Stimulated activated CD4-positive, alpha-beta T cell treated with anti-CD3 and anti-CD28 coated beads, Interleukin-2, amount 100 ng/mL, for 24 hours (primary cell): Measurements from ENCODE around the gene IL24.
"Not testable (repeated sequence)": the region's sequence is repeated elsewhere in the genome, so short reads cannot be mapped to it uniquely, and the experiment has no call there.

Experiments
- DNase-seq, 2 donors: peaks; one replicate each; pipeline ENCODE4 v3.0.0-alpha.2; 2020

The IL24 gene, protein sequence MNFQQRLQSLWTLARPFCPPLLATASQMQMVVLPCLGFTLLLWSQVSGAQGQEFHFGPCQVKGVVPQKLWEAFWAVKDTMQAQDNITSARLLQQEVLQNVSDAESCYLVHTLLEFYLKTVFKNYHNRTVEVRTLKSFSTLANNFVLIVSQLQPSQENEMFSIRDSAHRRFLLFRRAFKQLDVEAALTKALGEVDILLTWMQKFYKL

DNA sequence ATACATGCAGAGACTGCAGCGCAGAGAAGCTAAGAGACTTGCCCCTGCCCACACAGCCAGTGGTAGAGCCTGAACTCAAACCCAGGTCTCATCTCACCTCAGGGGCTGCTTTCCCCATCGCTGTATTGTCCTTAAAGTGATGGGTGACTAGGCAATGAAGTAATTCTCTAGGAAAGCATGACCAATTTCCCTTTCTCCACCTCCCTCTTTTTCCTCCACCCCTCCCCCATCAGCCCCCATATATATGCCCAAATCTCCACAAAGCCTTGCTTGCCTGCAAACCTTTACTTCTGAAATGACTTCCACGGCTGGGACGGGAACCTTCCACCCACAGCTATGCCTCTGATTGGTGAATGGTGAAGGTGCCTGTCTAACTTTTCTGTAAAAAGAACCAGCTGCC lies at the start of gene IL24:
IL24 (plus strand) TSS at position 269 of the 400 bp plus-strand sequence. CDS start 390 bp downstream, outside the sequence.
- DNase-seq, result peak; percentile 72 to 73

DNA sequence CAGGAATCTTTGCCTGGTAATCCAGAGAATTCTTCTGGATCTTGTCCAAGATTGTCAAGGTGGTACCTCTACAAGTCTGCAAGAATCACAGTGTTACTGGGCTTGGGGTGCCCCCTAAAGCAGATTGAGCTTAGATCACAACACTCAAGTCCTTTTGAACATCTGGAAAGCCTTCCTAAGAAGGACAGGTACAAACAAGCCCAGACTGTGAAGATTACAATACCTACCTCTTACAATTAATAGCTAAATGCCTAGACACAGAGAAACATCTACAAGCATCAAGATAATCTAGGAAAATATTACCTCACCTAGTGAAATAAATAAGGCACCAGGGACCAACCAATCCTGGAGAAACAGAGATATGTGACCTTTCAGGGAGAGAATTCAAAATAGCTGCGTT lies 49.3 kb upstream of the IL24 start:
- DNase-seq, result no peak

- no peak for DNase-seq
Observed at GRCh38 chr1:206850401-206850800, 46.8 kb upstream of the IL24 start.

- no peak for DNase-seq
Observed at GRCh38 chr1:206851341-206852010, 45.8 kb upstream of the IL24 start.

DNA sequence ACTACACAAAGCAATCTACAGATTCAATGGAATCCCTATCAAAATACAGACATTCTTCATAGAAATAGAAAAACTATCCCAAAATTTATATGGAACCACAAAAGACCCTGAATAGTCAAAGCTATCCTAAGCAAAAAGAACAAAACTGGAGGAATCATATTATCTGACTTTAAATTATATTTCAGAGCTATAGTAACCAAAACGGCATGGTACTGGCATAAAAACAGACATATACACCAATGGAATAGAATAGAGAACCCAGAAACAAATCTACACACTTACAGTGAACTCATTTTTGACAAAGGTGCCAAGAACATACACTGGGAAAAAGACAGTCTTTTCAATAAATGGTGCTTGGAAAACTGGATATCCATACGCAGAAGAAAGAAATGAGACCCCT lies 44.6 kb upstream of the IL24 start:
- not testable (repeated sequence) for DNase-seq

DNA sequence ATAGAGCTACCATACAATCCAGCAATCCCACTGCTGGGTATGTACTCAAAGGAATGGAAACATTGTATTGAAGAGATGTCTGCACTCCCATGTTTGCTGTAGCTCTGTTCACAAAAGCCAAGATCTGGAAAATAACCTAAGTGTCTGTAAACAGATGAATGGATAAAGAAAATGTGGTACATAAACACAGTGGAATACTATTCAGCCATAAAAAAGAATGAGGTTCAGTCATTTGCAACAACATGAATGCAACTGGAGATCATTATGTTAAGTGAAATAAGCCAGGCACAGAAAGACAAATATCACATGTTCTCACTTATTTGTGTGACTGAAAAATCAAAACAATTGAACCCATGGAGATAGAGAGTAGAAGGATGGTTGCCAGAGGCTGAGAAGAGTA lies 43.5 kb upstream of the IL24 start:
- DNase-seq, result not testable (repeated sequence)

DNA sequence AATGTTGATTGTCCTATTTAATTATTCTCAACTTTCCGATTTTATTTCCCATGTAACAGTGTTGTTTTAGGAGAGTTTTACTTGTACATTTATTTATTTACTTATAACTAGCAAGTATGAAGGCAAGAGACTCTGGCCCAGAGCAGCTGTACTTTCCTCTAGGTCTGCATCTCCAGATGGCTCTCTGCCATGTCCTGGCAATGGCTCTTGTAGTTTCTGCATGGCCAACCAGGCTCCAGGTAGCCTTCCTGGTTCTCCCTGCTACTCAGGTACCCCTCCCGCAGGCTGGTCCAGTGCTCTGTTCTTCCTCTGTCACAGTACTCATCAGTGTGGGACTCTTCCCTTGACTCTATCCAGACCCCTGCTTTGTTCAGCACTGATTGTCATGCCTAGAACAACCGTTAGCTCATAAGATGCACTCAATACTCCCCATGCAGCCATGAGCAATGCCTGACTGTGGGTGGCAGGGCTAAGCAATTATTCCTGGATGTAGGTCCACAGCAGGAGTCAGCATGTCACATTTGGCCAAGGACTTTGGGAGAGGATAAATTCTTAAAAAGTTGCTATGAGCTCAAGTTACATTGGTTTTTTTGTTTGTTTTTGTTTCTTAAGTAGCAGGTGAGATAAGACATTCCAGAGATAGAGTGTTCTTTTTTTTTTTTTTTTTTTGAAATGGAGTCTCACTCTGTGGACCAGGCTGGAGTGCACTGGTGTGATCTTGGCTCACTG lies 42.7 kb upstream of the IL24 start:
- no peak for DNase-seq

GRCh38 chr1:206855859-206856258 lies 41.4 kb upstream of the IL24 start:
- DNase-seq, result no peak

DNA sequence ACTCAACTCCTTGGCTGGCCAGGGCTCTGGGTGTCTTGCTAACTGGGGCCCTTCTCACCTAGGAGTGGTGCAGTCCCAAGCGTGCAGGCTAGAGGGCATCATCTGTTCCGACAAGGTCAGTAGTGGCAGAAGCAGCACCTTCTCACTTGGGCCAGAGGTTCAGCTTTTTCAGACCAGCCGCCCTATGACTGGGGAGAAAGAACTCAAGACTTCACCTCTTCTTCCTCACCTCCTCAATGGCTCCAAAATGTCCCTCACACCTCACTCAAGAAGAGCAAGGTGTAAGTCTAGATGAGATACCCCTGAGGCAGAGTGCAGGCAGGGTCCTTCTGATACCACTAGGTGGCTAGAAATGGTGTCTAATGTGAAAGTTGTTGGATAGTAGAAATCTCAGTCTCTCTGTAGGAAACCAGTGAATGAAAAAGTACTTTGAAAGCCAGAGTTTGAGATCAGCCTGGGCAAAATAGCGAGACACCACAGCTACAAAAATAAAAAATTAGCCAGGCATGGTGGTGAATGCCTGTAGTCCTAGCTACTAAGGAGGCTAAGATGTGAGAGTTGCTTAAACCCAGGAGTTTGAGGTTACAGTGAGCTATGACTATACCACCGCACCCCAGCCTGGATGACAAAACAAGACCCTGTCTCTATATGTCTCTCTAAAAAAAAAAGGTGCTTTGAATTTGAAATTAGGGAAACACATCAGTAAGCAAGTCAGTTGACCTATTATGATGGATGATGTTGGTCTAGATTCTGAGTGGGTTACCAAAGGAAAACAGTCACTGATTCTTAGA lies 40.4 kb upstream of the IL24 start:
- no peak for DNase-seq

- no peak for DNase-seq
Observed at GRCh38 chr1:206859082-206859521, 38.1 kb upstream of the IL24 start.

- no peak for DNase-seq
Observed at GRCh38 chr1:206860165-206860564, 37.1 kb upstream of the IL24 start.

DNA sequence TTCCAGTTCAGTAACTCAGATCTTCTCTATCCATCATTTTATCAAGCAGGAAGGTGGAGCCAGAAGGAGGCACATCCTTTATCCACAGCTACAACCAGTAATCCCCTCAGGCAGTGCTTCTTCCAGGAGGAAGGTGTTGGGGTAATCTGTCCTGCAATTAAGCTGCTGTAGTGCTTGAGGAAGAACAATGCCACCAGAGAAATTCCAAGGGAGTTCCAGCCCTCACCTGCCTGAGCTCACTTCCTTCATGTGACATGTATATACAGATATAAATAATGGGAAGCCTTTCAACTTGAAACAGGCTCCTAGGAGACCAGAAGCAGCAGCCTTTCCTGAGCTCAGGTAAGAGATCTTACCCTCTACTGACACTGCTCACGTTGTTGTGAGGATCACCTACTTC lies 34.0 kb upstream of the IL24 start:
- no peak for DNase-seq

GRCh38 chr1:206864939-206865671 lies 32.1 kb upstream of the IL24 start, which contains the start of gene IL20:
IL20 (plus strand) TSS chr1:206865623; CDS start chr1:206865853, 230 bp downstream.
- peak; percentile 91 to 94 for DNase-seq

GRCh38 chr1:206866062-206866461 lies 31.2 kb upstream of the IL24 start:
- DNase-seq, result no peak

GRCh38 chr1:206867239-206867638 lies 30.0 kb upstream of the IL24 start:
- no peak for DNase-seq

DNA sequence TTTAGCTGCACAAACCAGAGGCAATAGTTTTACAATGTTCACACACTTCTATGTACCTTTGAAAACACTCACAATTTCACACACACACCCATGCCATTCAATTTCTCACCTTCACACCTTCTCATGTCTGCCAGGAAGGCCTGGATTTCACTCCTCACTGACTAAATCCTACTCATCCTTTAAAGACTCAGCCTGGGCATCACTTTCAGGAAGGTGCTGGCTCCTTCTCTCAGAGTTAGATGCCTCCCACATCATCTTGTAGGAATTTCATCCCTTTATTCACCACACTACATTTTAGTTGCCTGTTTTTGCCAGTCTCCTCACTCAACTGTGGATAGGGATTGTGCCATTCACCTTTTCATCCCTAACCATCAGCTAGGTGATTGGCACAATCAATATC lies 29.5 kb upstream of the IL24 start:
- DNase-seq, result no peak

- DNase-seq, result no peak
Observed at GRCh38 chr1:206868264-206868663, 29.0 kb upstream of the IL24 start.

GRCh38 chr1:206872139-206872538 lies 25.1 kb upstream of the IL24 start:
- DNase-seq, result no peak

DNA sequence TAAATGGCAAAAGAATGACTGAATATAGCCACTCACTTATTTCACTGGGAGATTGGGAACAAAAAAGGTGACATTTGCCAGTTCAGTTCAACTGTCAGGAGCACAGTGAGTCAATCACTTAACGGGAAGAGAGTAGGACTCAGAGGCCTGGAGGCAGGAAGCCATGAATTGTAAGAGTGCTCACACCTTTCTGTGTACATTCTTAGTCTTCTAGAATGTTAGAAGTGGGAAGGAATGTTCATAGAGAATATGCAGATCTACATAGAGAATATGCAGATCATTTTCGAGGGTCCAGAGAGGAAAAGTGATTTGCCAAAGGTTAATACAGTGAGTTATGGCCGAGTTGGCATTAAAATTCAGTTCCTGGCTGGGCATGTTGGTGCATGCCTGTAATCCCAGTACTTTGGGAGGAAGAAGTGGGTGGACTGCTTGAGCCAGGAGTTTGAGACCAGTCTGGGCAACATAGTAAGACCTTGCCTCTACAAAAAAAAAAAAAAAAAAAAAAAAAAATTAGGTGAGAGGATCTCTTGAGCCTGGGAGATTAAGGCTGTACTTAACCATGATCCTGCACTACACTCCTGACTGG lies 23.5 kb upstream of the IL24 start:
- no peak for DNase-seq

DNA sequence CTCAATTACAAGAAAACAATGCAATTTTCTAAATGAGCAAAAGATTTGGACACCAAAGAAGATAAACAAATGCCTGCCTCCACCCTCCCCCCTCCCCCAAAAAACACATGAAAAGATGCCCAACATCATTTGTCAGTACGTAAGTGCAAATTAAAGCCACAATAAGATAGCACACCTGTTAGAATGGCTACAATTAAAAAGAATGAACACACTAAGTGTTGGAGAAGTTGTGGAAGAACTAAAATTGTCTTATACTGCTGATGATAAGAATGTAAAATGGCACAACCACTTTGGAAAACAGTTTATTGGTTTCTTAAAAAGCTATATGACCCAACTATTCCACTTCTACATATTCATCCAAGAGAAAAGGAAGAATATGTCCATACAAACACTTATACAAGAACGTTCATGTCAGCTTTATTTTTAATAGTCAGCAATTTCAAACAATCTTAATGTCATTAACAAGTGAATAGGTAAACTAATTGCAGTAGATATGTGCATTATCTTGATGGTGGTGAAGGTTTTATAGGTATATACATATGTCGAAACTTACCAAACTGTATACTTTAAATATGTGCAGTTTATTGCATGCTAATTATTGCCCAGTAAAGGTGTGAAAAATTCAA lies 21.4 kb upstream of the IL24 start:
- DNase-seq, result no peak

DNA sequence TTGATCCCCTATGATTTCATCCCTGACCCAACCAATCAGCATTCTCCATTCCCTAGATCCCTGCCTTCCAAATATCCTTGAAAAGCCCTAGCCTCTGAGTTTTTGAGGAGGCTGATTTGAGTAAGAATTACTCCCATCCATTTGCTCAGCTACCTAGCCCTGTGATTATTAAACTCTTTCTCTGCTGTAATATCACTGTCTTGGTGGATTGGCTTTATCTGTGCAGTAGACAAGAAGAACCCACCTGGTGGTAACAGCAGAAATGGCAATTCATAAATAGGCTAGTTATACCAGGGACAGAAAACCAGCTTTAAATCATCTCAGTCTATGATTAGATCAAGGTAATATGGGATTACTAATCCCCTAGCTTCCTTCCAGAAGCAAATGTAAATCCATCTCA lies 18.8 kb upstream of the IL24 start:
- no peak for DNase-seq

- no peak for DNase-seq
Observed at GRCh38 chr1:206880314-206880713, 16.9 kb upstream of the IL24 start.
